ENCODE data around the gene PFKP.
A peak's percentile ranks its signal among the peaks of the same experiment; 100 is the strongest.

The PFKP gene

GRCh38 chr10:3122034-3122433 is 54.7 kb downstream of the PFKP start:
- DNase-seq, result no peak

- peak; percentile 34 for DNase-seq
Observed at GRCh38 chr10:3122486-3123205, 55.3 kb downstream of the PFKP start.

- DNase-seq, result no peak
Observed at GRCh38 chr10:3123571-3124411, 56.4 kb downstream of the PFKP start.

- DNase-seq, result no peak
Observed at GRCh38 chr10:3124412-3125175, 57.2 kb downstream of the PFKP start.

GRCh38 chr10:3125527-3126170 is 58.3 kb downstream of the PFKP start:
- DNase-seq, result no peak

- DNase-seq, result no peak
Observed at GRCh38 chr10:3126249-3126648, 58.9 kb downstream of the PFKP start.

- DNase-seq, result no peak
Observed at GRCh38 chr10:3126741-3127346, 59.5 kb downstream of the PFKP start.

- DNase-seq, result no peak
Observed at GRCh38 chr10:3127921-3128320, 60.6 kb downstream of the PFKP start.

GRCh38 chr10:3128379-3129130 is 61.2 kb downstream of the PFKP start:
- no peak for DNase-seq

- no peak for DNase-seq
Observed at GRCh38 chr10:3129581-3130340, 62.4 kb downstream of the PFKP start.

- DNase-seq, result no peak
Observed at GRCh38 chr10:3131098-3131497, 63.8 kb downstream of the PFKP start.

GRCh38 chr10:3132036-3133025 is 65.0 kb downstream of the PFKP start:
- DNase-seq, result no peak

GRCh38 chr10:3133948-3134347 is 66.6 kb downstream of the PFKP start:
- DNase-seq, result no peak

GRCh38 chr10:3135006-3135405 is 67.7 kb downstream of the PFKP start:
- no peak for DNase-seq

- no peak for DNase-seq
Observed at GRCh38 chr10:3136336-3136735, 69.0 kb downstream of the PFKP start.

- DNase-seq, result no peak
Observed at GRCh38 chr10:3136763-3137611, 69.6 kb downstream of the PFKP start.

GRCh38 chr10:3137958-3138726 is 70.8 kb downstream of the PFKP start:
- DNase-seq, result no peak
